HG03558 (cell line): ENCODE measurements around the gene CYSLTR1.
A peak's percentile ranks its signal among the peaks of the same experiment; 100 is the strongest.
"Not testable (repeated sequence)": the region's sequence is repeated elsewhere in the genome, so short reads cannot be mapped to it uniquely, and the experiment has no call there.

Source experiments
- ATAC-seq: cut with Tn5 transposase; IDR thresholded peaks from one replicate; pipeline ENCODE4 v1.9.1; 2021; ENCODE audit warnings: moderate number of reproducible peaks; ENCODE audit not compliant: unreplicated experiment; ENCODE audit errors: extremely low read depth

Gene CYSLTR1

GRCh38 chrX:78327370-78328086, at the start of gene CYSLTR1:
TSS of gene CYSLTR1 (minus strand) at chrX:78327611. CDS start at chrX:78273746, 53,865 bp downstream.
- peak; percentile 27 for ATAC-seq

- no peak for ATAC-seq
Observed at GRCh38 chrX:78377186-78377585, 49.8 kb upstream of the CYSLTR1 start.

GRCh38 chrX:78375894-78376293, 48.5 kb upstream of the CYSLTR1 start:
- no peak for ATAC-seq

- no peak for ATAC-seq
Observed at GRCh38 chrX:78366576-78366975, 39.2 kb upstream of the CYSLTR1 start.

- ATAC-seq, result no peak
Observed at GRCh38 chrX:78357342-78358055, 30.1 kb upstream of the CYSLTR1 start.

GRCh38 chrX:78333521-78333920, 6.1 kb upstream of the CYSLTR1 start:
- ATAC-seq, result peak; percentile 50

- no peak for ATAC-seq
Observed at GRCh38 chrX:78331708-78332107, 4.3 kb upstream of the CYSLTR1 start.

GRCh38 chrX:78330540-78330939, 3.1 kb upstream of the CYSLTR1 start:
- peak; percentile 18 for ATAC-seq

- ATAC-seq, result no peak
Observed at GRCh38 chrX:78330068-78330467, 2.7 kb upstream of the CYSLTR1 start.

- ATAC-seq, result no peak
Observed at GRCh38 chrX:78329486-78329885, 2.1 kb upstream of the CYSLTR1 start.

GRCh38 chrX:78326401-78326800, 1.0 kb downstream of the CYSLTR1 start:
- no peak for ATAC-seq

- ATAC-seq, result no peak
Observed at GRCh38 chrX:78322863-78323262, 4.5 kb downstream of the CYSLTR1 start.

GRCh38 chrX:78321809-78322208, 5.6 kb downstream of the CYSLTR1 start:
- peak; percentile 87 for ATAC-seq

- no peak for ATAC-seq
Observed at GRCh38 chrX:78316265-78316664, 11.1 kb downstream of the CYSLTR1 start.

GRCh38 chrX:78315745-78316144, 11.7 kb downstream of the CYSLTR1 start:
- ATAC-seq, result no peak

- ATAC-seq, result peak; percentile 55
Observed at GRCh38 chrX:78314561-78314960, 12.8 kb downstream of the CYSLTR1 start.

GRCh38 chrX:78313526-78313925, 13.9 kb downstream of the CYSLTR1 start:
- ATAC-seq, result no peak

GRCh38 chrX:78307665-78308064, 19.7 kb downstream of the CYSLTR1 start:
- no peak for ATAC-seq

GRCh38 chrX:78303086-78303485, 24.3 kb downstream of the CYSLTR1 start:
- ATAC-seq, result no peak

GRCh38 chrX:78300933-78301332, 26.5 kb downstream of the CYSLTR1 start:
- not testable (repeated sequence) for ATAC-seq

- no peak for ATAC-seq
Observed at GRCh38 chrX:78283511-78283910, 43.9 kb downstream of the CYSLTR1 start.

- no peak for ATAC-seq
Observed at GRCh38 chrX:78237127-78237526, 90.3 kb downstream of the CYSLTR1 start.
